Neuronal stem cell (in vitro differentiated cells): ENCODE results near the gene ELAVL1.

Experiments
- DNase-seq: peaks from one replicate; pipeline ENCODE4 v3.0.0-alpha.2; 2013; ENCODE audit warnings: low spot score
- H2AFZ ChIP-seq: one replicate; pipeline ENCODE4 v1.6.1; 2013; ENCODE audit warnings: mild to moderate bottlenecking, low read length, inconsistent platforms
- H2AK5ac ChIP-seq: 2 replicates; pipeline ENCODE4 v1.6.1; 2013; ENCODE audit warnings: low read depth, mild to moderate bottlenecking, inconsistent platforms, low read length, moderate library complexity, mixed read lengths
- H2BK120ac ChIP-seq: 2 replicates; pipeline ENCODE4 v1.6.1; 2013; ENCODE audit warnings: low read depth, mild to moderate bottlenecking, inconsistent platforms, low read length, moderate library complexity, mixed read lengths
- H2BK12ac ChIP-seq: one replicate; pipeline ENCODE4 v1.6.1; 2013; ENCODE audit warnings: low read length, inconsistent platforms
- H2BK15ac ChIP-seq: 2 replicates; pipeline ENCODE4 v1.6.1; 2013; ENCODE audit warnings: mild to moderate bottlenecking, low read length, inconsistent platforms, mixed read lengths
- H2BK5ac ChIP-seq: one replicate; pipeline ENCODE4 v1.6.1; 2013; ENCODE audit warnings: inconsistent platforms, mild to moderate bottlenecking, low read length, moderate library complexity
- H3K14ac ChIP-seq: one replicate; pipeline ENCODE4 v1.6.1; 2013; ENCODE audit warnings: low read length, inconsistent platforms
- H3K18ac ChIP-seq: 2 replicates; pipeline ENCODE4 v1.6.1; 2013; ENCODE audit warnings: low read length, inconsistent platforms
- H3K23ac ChIP-seq: 2 replicates; pipeline ENCODE4 v1.6.1; 2013; ENCODE audit warnings: low read depth, mild to moderate bottlenecking, mixed read lengths, low read length, inconsistent platforms; ENCODE audit not compliant: poor library complexity
- H3K27ac ChIP-seq: replicated peaks from 3 replicates; pipeline ENCODE4 v1.5.1; 2013; ENCODE audit warnings: low read length, inconsistent platforms
- H3K27me3 ChIP-seq, 3 experiments: 2 replicates each; pipeline ENCODE4 v1.6.1; 2013; ENCODE audit warnings: low read length in 3 of 3, mild to moderate bottlenecking in 2 of 3, inconsistent platforms in 1 of 3, low read depth in 1 of 3, mixed read lengths in 1 of 3, moderate library complexity in 1 of 3; ENCODE audit not compliant: control insufficient read depth in 3 of 3, insufficient read depth in 3 of 3
- H3K36me3 ChIP-seq, 2 donors: replicated peaks in 1 of 2; 2 replicates each; pipeline ENCODE4 v1.6.1; 2013; ENCODE audit warnings: low read length in 2 of 2; ENCODE audit not compliant: control insufficient read depth in 2 of 2, insufficient read depth in 2 of 2
- H3K4ac ChIP-seq: 2 replicates; pipeline ENCODE4 v1.6.1; 2013; ENCODE audit warnings: inconsistent platforms, mild to moderate bottlenecking, low read length, moderate library complexity
- H3K4me1 ChIP-seq, 2 donors: 1 replicate in 1 of 2; 2 replicates in 1 of 2; pipeline ENCODE4 v1.6.1; 2013; ENCODE audit warnings: low read length in 2 of 2, low read depth in 1 of 2; ENCODE audit not compliant: control insufficient read depth in 2 of 2, insufficient read depth in 1 of 2
- H3K4me2 ChIP-seq: one replicate; pipeline ENCODE4 v1.6.1; 2013; ENCODE audit warnings: mild to moderate bottlenecking, low read length, inconsistent platforms; ENCODE audit not compliant: insufficient read depth, poor library complexity, severe bottlenecking
- H3K4me3 ChIP-seq, 2 donors: 2 replicates each; pipeline ENCODE4 v1.5.1; 2013; ENCODE audit warnings: low read length in 2 of 2, mild to moderate bottlenecking in 2 of 2, inconsistent platforms in 1 of 2, moderate library complexity in 1 of 2
- H3K79me1 ChIP-seq: one replicate; pipeline ENCODE4 v1.6.1; 2013; ENCODE audit warnings: low read depth, mild to moderate bottlenecking, inconsistent platforms, low read length, moderate library complexity
- H3K9ac ChIP-seq: one replicate; pipeline ENCODE4 v1.6.1; 2013; ENCODE audit warnings: mild to moderate bottlenecking, low read depth, low read length, inconsistent platforms; ENCODE audit not compliant: poor library complexity
- H3K9me3 ChIP-seq, 2 donors: replicated peaks in 1 of 2; 2 replicates each; pipeline versions ENCODE3 to v1.6.1; 2013; ENCODE audit warnings: low read length in 2 of 2, mild to moderate bottlenecking in 2 of 2, inconsistent platforms in 1 of 2, low read depth in 1 of 2, mixed read lengths in 1 of 2, moderate library complexity in 1 of 2; ENCODE audit not compliant: control insufficient read depth in 2 of 2, insufficient read depth in 1 of 2
- H4K8ac ChIP-seq: one replicate; pipeline ENCODE4 v1.6.1; 2013; ENCODE audit warnings: low read depth, mild to moderate bottlenecking, inconsistent platforms, low read length, moderate library complexity
- H4K91ac ChIP-seq: one replicate; pipeline ENCODE4 v1.6.1; 2013; ENCODE audit warnings: low read length, low read depth, mild to moderate bottlenecking, inconsistent platforms; ENCODE audit not compliant: poor library complexity
- WGBS, 2 donors: extraction: QIAGEN DNeasy Blood & Tissue Kit; methylation state at CpG; one replicate each; pipeline ENCODE4 v1.1.7; 2013; ENCODE audit warnings: missing lambda C conversion rate in 2 of 2, mixed read lengths in 1 of 2; ENCODE audit not compliant: insufficient read length in 2 of 2, insufficient replicate concordance in 1 of 2; ENCODE audit errors: extremely low coverage in 2 of 2; 5-methylcytosine and 5-hydroxymethylcytosine counted together

The ELAVL1 gene

DNA sequence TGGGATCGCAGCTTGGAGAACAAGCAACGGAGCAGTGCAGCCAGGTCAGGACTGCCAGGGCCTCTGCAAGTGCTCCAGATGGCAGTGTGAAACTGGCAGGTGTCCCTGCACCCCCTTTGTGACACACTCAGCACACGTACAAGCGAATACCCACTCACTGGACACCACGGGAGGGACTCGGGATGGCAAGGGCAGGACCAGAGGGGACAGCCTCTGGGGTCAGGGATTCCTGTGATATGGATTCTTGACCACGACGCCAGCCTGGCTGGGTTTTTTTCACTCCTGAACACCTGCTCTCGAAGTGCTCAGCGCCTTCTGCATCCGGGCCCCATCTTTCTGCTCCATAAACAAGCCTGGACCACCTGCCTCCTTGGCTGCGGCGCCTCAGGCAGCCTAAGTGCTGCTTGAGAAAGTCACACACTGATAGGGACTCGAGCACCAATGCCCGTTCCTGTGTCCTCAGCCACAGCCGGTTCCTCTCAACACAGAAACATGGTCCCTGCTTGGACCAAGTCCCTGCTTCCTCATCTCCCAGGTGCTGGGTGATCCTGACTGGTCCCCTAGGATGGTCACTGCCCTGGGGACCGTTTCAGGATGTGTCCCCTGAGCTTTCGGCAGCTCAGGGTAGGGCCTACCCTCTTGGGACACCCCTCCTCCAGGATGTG, 22.0 kb downstream of the ELAVL1 start:
- no peak overlapping the region for H3K9ac ChIP-seq
- peaks cover 51% of the 10 kb centered on the region for H3K79me1 ChIP-seq
- WGBS, 2 donors: no CpG with 5 or more reads among the region's 18 CpGs
- H3K14ac ChIP-seq: no peak overlapping the region
- H2AFZ ChIP-seq: no peak overlapping the region
- no peaks in the 10 kb centered on the region for H3K27me3 ChIP-seq
- no peak overlapping the region for H4K8ac ChIP-seq
- no peak overlapping the region for H3K4ac ChIP-seq
- H2AK5ac ChIP-seq: no peak overlapping the region
- no peaks in the 10 kb centered on the region for H3K9me3 ChIP-seq
- no peak overlapping the region for H2BK15ac ChIP-seq
- H3K4me3 ChIP-seq: no peak overlapping the region
- H3K27ac ChIP-seq: no peak overlapping the region
- H3K4me2 ChIP-seq: no peak overlapping the region
- H3K4me1 ChIP-seq: peaks cover 0 to 2% of the 10 kb centered on the region in 2 donors
- H3K18ac ChIP-seq: no peak overlapping the region
- no peak overlapping the region for H4K91ac ChIP-seq
- H2BK12ac ChIP-seq: no peak overlapping the region
- H3K23ac ChIP-seq: peak overlapping the region; percentile 20
- no peak overlapping the region for H2BK120ac ChIP-seq
- H3K36me3 ChIP-seq: peaks cover 76 to 99% of the 10 kb centered on the region in 2 donors
- H2BK5ac ChIP-seq: peak overlapping the region; percentile 2
- DNase-seq: no peak

DNA sequence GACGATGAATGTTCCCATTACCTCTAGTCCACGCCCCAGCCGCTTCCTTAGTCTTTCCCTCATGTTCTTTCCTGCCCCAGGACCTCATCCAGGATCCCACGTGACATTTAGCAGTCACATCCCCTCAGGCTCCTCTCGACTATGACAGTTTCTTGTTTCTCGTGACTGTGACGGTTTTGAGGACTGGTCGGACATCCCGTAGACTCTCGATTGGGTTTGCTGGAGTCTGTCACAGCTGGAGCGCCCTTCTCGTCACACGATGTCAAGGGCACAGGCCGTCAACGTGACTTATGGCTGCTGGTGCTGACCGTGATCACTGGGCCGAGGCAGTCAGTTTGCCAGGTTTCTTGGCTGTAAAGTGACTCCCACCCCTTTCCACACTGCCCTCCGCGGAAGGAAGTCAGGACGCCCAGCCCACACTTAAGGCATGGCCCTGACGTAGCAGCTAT, 22.8 kb downstream of the ELAVL1 start:
- Histone ChIP-seq H2AFZ (no peak overlapping the region), H2BK15ac (no peak overlapping the region), H2BK12ac (no peak overlapping the region), H3K23ac (peak overlapping the region; percentile 58), H2AK5ac (no peak overlapping the region), H4K8ac (no peak overlapping the region), H3K9ac (no peak overlapping the region), H2BK120ac (no peak overlapping the region), H3K79me1 (peaks cover 48% of the 10 kb centered on the region), H3K36me3 (peaks cover 77 to 99% of the 10 kb centered on the region in 2 donors), H3K27ac (no peak overlapping the region), H3K27me3 (no peaks in the 10 kb centered on the region), H3K14ac (no peak overlapping the region), H3K18ac (peak overlapping the region; percentile 15), H3K4me1 (peaks cover 0 to 2% of the 10 kb centered on the region in 2 donors), H3K4me2 (no peak overlapping the region), H3K9me3 (no peaks in the 10 kb centered on the region), H3K4ac (no peak overlapping the region), H2BK5ac (no peak overlapping the region), H4K91ac (no peak overlapping the region), H3K4me3 (no peak overlapping the region)
- DNase-seq: no peak
- no CpG with 5 or more reads among the region's 21 CpGs for WGBS, 2 donors

DNA sequence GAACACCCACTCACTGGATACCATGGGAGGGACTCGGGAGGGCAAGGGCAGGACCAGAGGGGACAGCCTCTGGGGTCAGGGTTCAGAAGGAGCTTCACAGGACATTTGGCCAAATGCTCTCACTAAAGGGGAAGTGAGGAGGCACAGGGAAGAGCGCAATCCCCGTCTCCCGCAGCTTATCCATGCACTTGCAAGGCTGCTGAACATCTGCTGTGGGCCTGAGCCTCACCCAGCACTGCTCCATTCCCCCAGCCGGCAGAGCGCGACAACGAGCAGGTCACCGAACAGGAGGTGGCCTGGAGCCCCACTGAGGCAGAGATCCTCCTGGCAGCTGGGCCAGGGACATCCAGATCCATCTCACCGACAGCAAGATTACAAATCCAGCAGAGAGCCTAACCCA, 23.3 kb downstream of the ELAVL1 start:
- Histone ChIP-seq H2AFZ (no peak overlapping the region), H3K9ac (peak overlapping the region; percentile 63), H3K23ac (peak overlapping the region; percentile 43), H2AK5ac (peak overlapping the region; percentile 60), H4K8ac (no peak overlapping the region), H3K18ac (no peak overlapping the region), H3K14ac (peak overlapping the region; percentile 60), H3K4me3 (no peak overlapping the region), H3K79me1 (peaks cover 44% of the 10 kb centered on the region), H3K4me1 (peaks cover 0 to 2% of the 10 kb centered on the region in 2 donors), H4K91ac (no peak overlapping the region), H3K4me2 (no peak overlapping the region), H3K4ac (no peak overlapping the region), H3K27ac (no peak overlapping the region), H2BK120ac (no peak overlapping the region), H2BK15ac (no peak overlapping the region), H3K36me3 (peaks cover 77 to 99% of the 10 kb centered on the region in 2 donors), H3K9me3 (no peaks in the 10 kb centered on the region), H2BK5ac (no peak overlapping the region), H3K27me3 (no peaks in the 10 kb centered on the region), H2BK12ac (no peak overlapping the region)
- WGBS, 2 donors: no CpG with 5 or more reads among the region's 10 CpGs
- no peak for DNase-seq

DNA sequence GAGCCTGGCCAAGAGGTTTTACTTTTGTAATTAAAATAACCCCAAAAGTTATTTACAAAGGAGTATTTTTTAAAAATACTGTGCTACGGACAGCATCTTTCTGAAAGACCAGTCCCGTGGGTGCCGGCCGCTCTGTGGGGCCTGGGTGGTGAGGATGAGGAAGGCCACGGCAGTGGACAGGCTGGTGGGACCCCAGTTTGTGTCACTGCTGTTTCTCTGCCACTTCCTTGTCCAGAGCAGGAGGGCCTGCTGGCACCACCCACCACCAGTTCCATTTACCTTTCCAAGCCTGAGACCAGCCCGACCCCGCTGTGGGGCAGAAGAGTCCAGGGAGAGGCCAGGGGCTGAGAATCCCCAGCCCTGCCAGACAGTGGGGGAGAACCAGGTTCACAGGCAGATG, 23.8 kb downstream of the ELAVL1 start:
- WGBS, 2 donors: no CpG with 5 or more reads among the region's 7 CpGs
- no peak overlapping the region for H3K4ac ChIP-seq
- H3K79me1 ChIP-seq: peaks cover 42% of the 10 kb centered on the region
- no peaks in the 10 kb centered on the region for H3K9me3 ChIP-seq
- H2BK12ac ChIP-seq: no peak overlapping the region
- H3K23ac ChIP-seq: no peak overlapping the region
- no peak overlapping the region for H3K14ac ChIP-seq
- H2AFZ ChIP-seq: no peak overlapping the region
- H4K8ac ChIP-seq: no peak overlapping the region
- no peak overlapping the region for H4K91ac ChIP-seq
- H3K4me3 ChIP-seq: no peak overlapping the region
- H3K36me3 ChIP-seq: peaks cover 79 to 100% of the 10 kb centered on the region in 2 donors
- H3K4me1 ChIP-seq: peaks cover 0 to 2% of the 10 kb centered on the region in 2 donors
- DNase-seq: no peak
- H2BK15ac ChIP-seq: no peak overlapping the region
- no peak overlapping the region for H3K9ac ChIP-seq
- H3K27me3 ChIP-seq: no peaks in the 10 kb centered on the region
- no peak overlapping the region for H2BK120ac ChIP-seq
- no peak overlapping the region for H3K27ac ChIP-seq
- no peak overlapping the region for H2AK5ac ChIP-seq
- no peak overlapping the region for H3K18ac ChIP-seq
- H2BK5ac ChIP-seq: no peak overlapping the region
- H3K4me2 ChIP-seq: no peak overlapping the region
